T1000 (cell line): ENCODE data around the gene WDR86.

Experiments used
- DNase-seq: peaks from one replicate; lab custom pipeline; 2025; ENCODE audit warnings: mixed read lengths; lab: John Stamatoyannopoulos, UW

WDR86 gene

GRCh38 chr7:151390598-151391357 lies 19.1 kb downstream of the WDR86 start:
- DNase-seq = no peak

- no peak for DNase-seq
Observed at GRCh38 chr7:151389768-151390597, 19.9 kb downstream of the WDR86 start.

GRCh38 chr7:151389096-151389767 lies 20.6 kb downstream of the WDR86 start:
- DNase-seq = no peak

GRCh38 chr7:151388430-151388829 lies 21.4 kb downstream of the WDR86 start:
- no peak for DNase-seq

GRCh38 chr7:151388007-151388297 lies 21.9 kb downstream of the WDR86 start:
- DNase-seq = no peak

- DNase-seq = no peak
Observed at GRCh38 chr7:151387161-151388006, 22.5 kb downstream of the WDR86 start.

GRCh38 chr7:151386301-151387160 lies 23.3 kb downstream of the WDR86 start:
- DNase-seq = no peak

- DNase-seq = no peak
Observed at GRCh38 chr7:151385626-151386300, 24.1 kb downstream of the WDR86 start.

- DNase-seq = no peak
Observed at GRCh38 chr7:151384776-151385625, 24.8 kb downstream of the WDR86 start.

- no peak for DNase-seq
Observed at GRCh38 chr7:151384352-151384697, 25.5 kb downstream of the WDR86 start.

- DNase-seq = no peak
Observed at GRCh38 chr7:151383638-151384351, 26.0 kb downstream of the WDR86 start.

- no peak for DNase-seq
Observed at GRCh38 chr7:151382079-151382885, 27.6 kb downstream of the WDR86 start.

GRCh38 chr7:151381348-151382078 lies 28.3 kb downstream of the WDR86 start:
- DNase-seq = no peak

GRCh38 chr7:151381098-151381347 lies 28.8 kb downstream of the WDR86 start:
- no peak for DNase-seq

- no peak for DNase-seq
Observed at GRCh38 chr7:151380199-151381097, 29.4 kb downstream of the WDR86 start.

GRCh38 chr7:151379534-151380198 lies 30.2 kb downstream of the WDR86 start:
- DNase-seq = no peak
